ENCODE data around the gene ESYT1.

ESYT1 gene

GRCh38 chr12:56104109-56104814 lies 23.8 kb upstream of the ESYT1 start, which contains the start of gene PA2G4:
Gene PA2G4, plus strand, starts transcription at chr12:56104559. Its CDS starts 179 bp downstream, at chr12:56104738.
- DNase-seq (ENCODE audit: low read depth) = peak; percentile 100

- peak; percentile 57 for DNase-seq (ENCODE audit: low read depth)
Observed at GRCh38 chr12:56104815-56105608, 23.1 kb upstream of the ESYT1 start.

- no peak for DNase-seq (ENCODE audit: low read depth)
Observed at GRCh38 chr12:56105609-56105902, 22.5 kb upstream of the ESYT1 start.

- no peak for DNase-seq (ENCODE audit: low read depth)
Observed at GRCh38 chr12:56107242-56107641, 20.8 kb upstream of the ESYT1 start.

- DNase-seq (ENCODE audit: low read depth) = no peak
Observed at GRCh38 chr12:56110571-56110970, 17.5 kb upstream of the ESYT1 start.

GRCh38 chr12:56114084-56114483 lies 14.0 kb upstream of the ESYT1 start:
- DNase-seq (ENCODE audit: low read depth) = no peak

GRCh38 chr12:56115329-56115728 lies 12.7 kb upstream of the ESYT1 start:
- peak; percentile 79 for DNase-seq (ENCODE audit: low read depth)

- DNase-seq (ENCODE audit: low read depth) = peak; percentile 97
Observed at GRCh38 chr12:56116267-56117081, 11.6 kb upstream of the ESYT1 start, which contains the start of gene RPL41. Gene RPL41, plus strand, starts transcription at chr12:56116633.

- peak; percentile 25 for DNase-seq (ENCODE audit: low read depth)
Observed at GRCh38 chr12:56117082-56117706, 10.9 kb upstream of the ESYT1 start.

GRCh38 chr12:56117778-56118687 lies 10.0 kb upstream of the ESYT1 start, which contains the start of gene ZC3H10:
Gene ZC3H10, plus strand, starts transcription at chr12:56118266. Its CDS starts 2,297 bp downstream, at chr12:56120563.
- peak; percentile 100 for DNase-seq (ENCODE audit: low read depth)

GRCh38 chr12:56118688-56119357 lies 9.2 kb upstream of the ESYT1 start:
- no peak for DNase-seq (ENCODE audit: low read depth)

- DNase-seq (ENCODE audit: low read depth) = peak; percentile 95
Observed at GRCh38 chr12:56119361-56119796, 8.7 kb upstream of the ESYT1 start.

- peak; percentile 59 for DNase-seq (ENCODE audit: low read depth)
Observed at GRCh38 chr12:56120158-56120846, 7.8 kb upstream of the ESYT1 start.

GRCh38 chr12:56121204-56121870 lies 6.7 kb upstream of the ESYT1 start:
- DNase-seq (ENCODE audit: low read depth) = no peak

GRCh38 chr12:56122637-56123036 lies 5.4 kb upstream of the ESYT1 start:
- no peak for DNase-seq (ENCODE audit: low read depth)

- no peak for DNase-seq (ENCODE audit: low read depth)
Observed at GRCh38 chr12:56124133-56124532, 3.9 kb upstream of the ESYT1 start.

GRCh38 chr12:56126732-56127239 lies 1.3 kb upstream of the ESYT1 start:
- no peak for DNase-seq (ENCODE audit: low read depth)

GRCh38 chr12:56127485-56127887 lies 581 bp upstream of the ESYT1 start:
- DNase-seq (ENCODE audit: low read depth) = no peak

GRCh38 chr12:56128670-56129205 lies 671 bp downstream of the ESYT1 start:
- peak; percentile 54 for DNase-seq (ENCODE audit: low read depth)

All from ELR (cell line).